ENCODE results near the gene SF1.

- TF ChIP-seq USF2 (IDR thresholded peaks at IDR 0.05; ENCODE audit: borderline replicate concordance, low read depth, low read length) (no peak), TAF1 (IDR thresholded peaks at IDR 0.05; ENCODE audit: borderline replicate concordance, low read depth, low read length) (no peak), CTCF (IDR thresholded peaks at IDR 0.05) (no peak), SMC3 (IDR thresholded peaks at IDR 0.05; ENCODE audit: low read depth, low read length) (no peak), ZBTB33 (IDR thresholded peaks at IDR 0.05; ENCODE audit: borderline replicate concordance, low read depth) (no peak), RAD21 (IDR thresholded peaks at IDR 0.05; ENCODE audit: low read length) (no peak), EZH2phosphoT487 (IDR thresholded peaks at IDR 0.05; ENCODE audit: borderline replicate concordance, low read depth) (no peak), CHD2 (IDR thresholded peaks at IDR 0.05; ENCODE audit: low read length, partially characterized antibody) (no peak), POLR2AphosphoS5 (IDR thresholded peaks at IDR 0.05; ENCODE audit: low read depth, low read length) (no peak), MXI1 (IDR thresholded peaks at IDR 0.05; ENCODE audit: low read depth, low read length) (no peak), EP300 (IDR thresholded peaks at IDR 0.05; ENCODE audit: borderline replicate concordance in 1 of 2, low read depth in 1 of 2, low read length in 1 of 2) (no peak)
These were observed 31.5 kb upstream of the SF1 start for GRCh38 chr11:64809781-64810241.

Measured in SK-N-SH (cell line).